Activated B cell treated with CpG ODN at 0.5 μM for 24 hours (primary cell): ENCODE measurements around the gene RAD51AP2. TPM values are rescaled to one million over a fixed set of nuclear protein-coding genes. Genes with fewer than 3 reads are reported as not detected.
A peak's percentile ranks its signal among the peaks of the same experiment; 100 is the strongest.

ENCODE experiments used
- ATAC-seq: fragments of 200-7000 bp; cut with Tn5 transposase; one replicate; pipeline ENCODE4 v1.10.0; 2021; ENCODE audit warnings: low read depth, mild to moderate bottlenecking, moderate library complexity
- CTCF ChIA-PET: fragments of 350-600 bp; sonication (Branson Sonifier 250); formaldehyde crosslinking; loops from one replicate; lab custom pipeline; 2021; ENCODE audit warnings: antibody characterized with exemption; lab: Charles Lee
- POLR2A ChIA-PET: fragments of 350-600 bp; sonication (Branson Sonifier 250); formaldehyde crosslinking; loops from one replicate; lab custom pipeline; 2021; ENCODE audit warnings: antibody characterized with exemption; lab: Charles Lee
- DNase-seq: peaks from one replicate; pipeline ENCODE4 v3.0.0; 2022
- H3K27ac Mint-ChIP-seq: one replicate; pipeline ENCODE4 v1.8.0; 2020; ENCODE audit warnings: mixed read lengths
- H3K27me3 Mint-ChIP-seq: one replicate; pipeline ENCODE4 v1.8.0; 2021; ENCODE audit warnings: mixed read lengths
- H3K36me3 Mint-ChIP-seq: one replicate; pipeline ENCODE4 v1.8.0; 2021; ENCODE audit warnings: low read depth, mixed read lengths
- H3K4me1 Mint-ChIP-seq: one replicate; pipeline ENCODE4 v1.8.0; 2021; ENCODE audit warnings: mixed read lengths
- H3K4me3 Mint-ChIP-seq: one replicate; pipeline ENCODE4 v1.8.0; 2020; ENCODE audit warnings: mild to moderate bottlenecking, mixed read lengths
- H3K9me3 Mint-ChIP-seq: one replicate; pipeline ENCODE4 v1.8.0; 2020; ENCODE audit warnings: mixed read lengths
- intact Hi-C: fragments of 100-400 bp; cut with micrococcal nuclease; formaldehyde crosslinking; loops from one replicate; pipeline ENCODE4 v1.15.1; 2024
- total RNA-seq: library from RNA; stranded (reverse); gene quantifications from 2 replicates; pipeline ENCODE4 v1.2.3, GENCODE V29; 2022
- TF ChIP-seq, protein P1 (sequence below): fragments of 200-600 bp; IDR thresholded peaks from one replicate; pipeline ENCODE4 v1.8.0; 2022; ENCODE audit warnings: antibody characterized with exemption, mild to moderate bottlenecking

Gene RAD51AP2
- total RNA-seq, 1 donor from 2014 or later = not detected

GRCh38 chr2:17541531-17541950 is 23.3 kb upstream of the RAD51AP2 start:
- intact Hi-C loops = no loop called here
- Mint-ChIP-seq H3K36me3 (no peaks in the 10 kb centered on the region), H3K4me1 (peaks cover 24% of the 10 kb centered on the region), H3K27me3 (peaks cover 60% of the 10 kb centered on the region), H3K4me3 (no peak overlapping the region), H3K9me3 (no peaks in the 10 kb centered on the region), H3K27ac (no peak overlapping the region)
- CTCF ChIA-PET = no interaction called here
- ATAC-seq = no peak
- no peak for DNase-seq
- POLR2A ChIA-PET = no interaction called here
- TF ChIP-seq, protein P1, sequence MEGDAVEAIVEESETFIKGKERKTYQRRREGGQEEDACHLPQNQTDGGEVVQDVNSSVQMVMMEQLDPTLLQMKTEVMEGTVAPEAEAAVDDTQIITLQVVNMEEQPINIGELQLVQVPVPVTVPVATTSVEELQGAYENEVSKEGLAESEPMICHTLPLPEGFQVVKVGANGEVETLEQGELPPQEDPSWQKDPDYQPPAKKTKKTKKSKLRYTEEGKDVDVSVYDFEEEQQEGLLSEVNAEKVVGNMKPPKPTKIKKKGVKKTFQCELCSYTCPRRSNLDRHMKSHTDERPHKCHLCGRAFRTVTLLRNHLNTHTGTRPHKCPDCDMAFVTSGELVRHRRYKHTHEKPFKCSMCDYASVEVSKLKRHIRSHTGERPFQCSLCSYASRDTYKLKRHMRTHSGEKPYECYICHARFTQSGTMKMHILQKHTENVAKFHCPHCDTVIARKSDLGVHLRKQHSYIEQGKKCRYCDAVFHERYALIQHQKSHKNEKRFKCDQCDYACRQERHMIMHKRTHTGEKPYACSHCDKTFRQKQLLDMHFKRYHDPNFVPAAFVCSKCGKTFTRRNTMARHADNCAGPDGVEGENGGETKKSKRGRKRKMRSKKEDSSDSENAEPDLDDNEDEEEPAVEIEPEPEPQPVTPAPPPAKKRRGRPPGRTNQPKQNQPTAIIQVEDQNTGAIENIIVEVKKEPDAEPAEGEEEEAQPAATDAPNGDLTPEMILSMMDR = no peak

GRCh38 chr2:17540813-17541530 is 22.7 kb upstream of the RAD51AP2 start:
- ChIA-PET POLR2A (no interaction called here), CTCF (no interaction called here)
- no peak overlapping the region for H3K27ac Mint-ChIP-seq
- H3K4me1 Mint-ChIP-seq = peaks cover 24% of the 10 kb centered on the region
- intact Hi-C loops = no loop called here
- no peaks in the 10 kb centered on the region for H3K9me3 Mint-ChIP-seq
- ATAC-seq = no peak
- peaks cover 66% of the 10 kb centered on the region for H3K27me3 Mint-ChIP-seq
- H3K4me3 Mint-ChIP-seq = peak overlapping the region; percentile 47
- H3K36me3 Mint-ChIP-seq = no peaks in the 10 kb centered on the region
- DNase-seq = no peak
- TF ChIP-seq, protein P1 = no peak

DNA sequence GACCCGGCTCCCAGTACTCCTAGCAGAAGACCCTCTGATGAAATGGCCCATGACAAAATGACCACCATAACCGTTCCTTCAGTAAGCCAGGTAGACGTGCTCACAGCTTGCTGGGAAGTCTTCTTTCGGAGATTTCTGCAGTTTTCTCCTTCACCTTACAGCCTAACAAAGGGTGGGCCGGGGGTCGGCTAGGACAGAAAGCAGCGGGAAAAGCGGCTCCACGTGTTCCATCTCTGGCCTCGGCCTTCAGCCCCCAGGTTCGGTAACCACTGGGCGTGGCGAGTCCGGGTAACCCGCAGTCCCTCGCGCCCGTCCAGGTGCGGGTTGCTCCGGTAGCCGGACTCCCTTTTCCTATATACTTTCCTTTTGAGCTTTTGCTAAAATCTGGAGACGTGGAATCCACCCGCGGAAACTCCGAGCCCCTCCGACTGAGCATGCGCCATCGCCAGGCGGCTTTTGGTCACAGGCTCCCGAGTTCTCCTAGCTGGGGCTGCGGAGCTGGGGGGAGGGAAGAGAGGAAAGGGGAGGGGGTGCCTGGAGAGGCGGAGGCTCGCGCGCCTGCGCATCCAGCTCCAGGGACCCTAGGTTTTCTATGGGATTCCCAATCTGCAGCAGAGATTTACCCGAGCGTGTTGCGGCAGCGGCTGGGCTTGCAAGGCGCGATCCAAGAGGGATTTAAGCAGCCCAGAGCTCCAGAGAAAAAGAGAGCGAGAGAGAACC is 22.0 kb upstream of the RAD51AP2 start, which contains the start of gene VSNL1:
VSNL1 (plus strand) TSS at position 604 of the 720 bp plus-strand sequence. CDS start 51,379 bp downstream, outside the sequence.
- TF ChIP-seq, protein P1 = no peak
- CTCF ChIA-PET = no interaction called here
- Mint-ChIP-seq H3K27ac (no peak within 1 kb of the TSS), H3K27me3 (peaks cover 69% of the 10 kb centered on the region), H3K4me3 (peak within 1 kb of the TSS; percentile 47), H3K9me3 (no peaks in the 10 kb centered on the region), H3K36me3 (no peaks in the 10 kb centered on the region), H3K4me1 (peaks cover 24% of the 10 kb centered on the region)
- POLR2A ChIA-PET = no interaction called here
- intact Hi-C loops = no loop called here
- DNase-seq (no peak), ATAC-seq (no peak)

GRCh38 chr2:17539611-17540092 is 21.4 kb upstream of the RAD51AP2 start:
- Mint-ChIP-seq H3K4me1 (peaks cover 24% of the 10 kb centered on the region), H3K27me3 (peaks cover 71% of the 10 kb centered on the region), H3K4me3 (no peak overlapping the region), H3K9me3 (no peaks in the 10 kb centered on the region), H3K27ac (no peak overlapping the region), H3K36me3 (no peaks in the 10 kb centered on the region)
- TF ChIP-seq, protein P1 = no peak
- intact Hi-C loops = no loop called here
- POLR2A ChIA-PET = no interaction called here
- DNase-seq (no peak), ATAC-seq (no peak)
- CTCF ChIA-PET = no interaction called here
